Bronchial epithelial cell (primary cell): Measurements from ENCODE around the gene SLC26A4. TPM values are rescaled to one million over a fixed set of nuclear protein-coding genes. Genes with fewer than 3 reads are reported as not detected.

Source experiments
- DNase-seq: peaks from one replicate; pipeline ENCODE4 v3.0.0-alpha.2; 2010; ENCODE audit warnings: low read depth
- FAIRE-seq: peaks from 2 replicates; lab custom pipeline; 2011; peaks lifted over from hg19 to GRCh38; lab: Jason Lieb, UNC
- H3K27me3 ChIP-seq: 2 replicates; pipeline ENCODE4 v1.5.1; 2011; ENCODE audit warnings: low read length; ENCODE audit not compliant: control insufficient read depth, insufficient read depth
- H3K36me3 ChIP-seq: 2 replicates; pipeline ENCODE4 v1.5.1; 2011; ENCODE audit warnings: low read length; ENCODE audit not compliant: control insufficient read depth, insufficient read depth
- H3K4me3 ChIP-seq: 2 replicates; pipeline ENCODE4 v1.5.1; 2011; ENCODE audit warnings: mild to moderate bottlenecking, low read depth, low read length, control low read depth
- total RNA-seq: library from RNA; depleted of rRNA; stranded (reverse); fragments of >200 nt; gene quantifications from 2 replicates; pipeline ENCODE4 v1.2.1, GENCODE V29; 2014
- TF ChIP-seq, protein P1 (sequence below): IDR thresholded peaks from 2 replicates; pipeline ENCODE4 v1.5.1; 2011; ENCODE audit warnings: mild to moderate bottlenecking, moderate library complexity, low read length, control low read depth, inconsistent platforms; ENCODE audit not compliant: insufficient read depth, severe bottlenecking

Gene SLC26A4
- 0.53 and 1.3 TPM in 2 replicates for total RNA-seq

DNA sequence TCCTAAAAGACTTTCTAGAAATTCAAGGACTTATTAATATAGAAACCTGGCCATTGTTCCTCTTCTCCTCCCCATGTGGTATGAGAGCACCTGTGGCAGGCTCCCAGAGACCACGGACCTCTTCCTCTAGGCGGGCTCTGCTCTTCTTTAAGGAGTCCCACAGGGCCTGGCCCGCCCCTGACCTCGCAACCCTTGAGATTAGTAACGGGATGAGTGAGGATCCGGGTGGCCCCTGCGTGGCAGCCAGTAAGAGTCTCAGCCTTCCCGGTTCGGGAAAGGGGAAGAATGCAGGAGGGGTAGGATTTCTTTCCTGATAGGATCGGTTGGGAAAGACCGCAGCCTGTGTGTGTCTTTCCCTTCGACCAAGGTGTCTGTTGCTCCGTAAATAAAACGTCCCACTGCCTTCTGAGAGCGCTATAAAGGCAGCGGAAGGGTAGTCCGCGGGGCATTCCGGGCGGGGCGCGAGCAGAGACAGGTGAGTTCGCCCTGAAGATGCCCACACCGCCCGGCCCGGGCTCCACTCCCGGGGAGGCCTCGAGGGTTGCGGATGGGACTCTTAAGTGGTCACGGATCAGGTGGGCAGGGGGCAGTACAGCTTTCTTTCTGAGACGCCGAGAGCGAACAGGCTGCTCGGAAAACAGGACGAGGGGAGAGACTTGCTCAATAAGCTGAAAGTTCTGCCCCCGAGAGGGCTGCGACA, at the start of gene SLC26A4:
SLC26A4 (plus strand) TSS at position 448 of the 700 bp plus-strand sequence. CDS start 814 bp downstream, outside the sequence.
- no peak for FAIRE-seq
- H3K36me3 ChIP-seq, result no peaks in the 10 kb centered on the region
- peak within 1 kb of the TSS; percentile 38 for H3K4me3 ChIP-seq
- TF ChIP-seq, protein P1, sequence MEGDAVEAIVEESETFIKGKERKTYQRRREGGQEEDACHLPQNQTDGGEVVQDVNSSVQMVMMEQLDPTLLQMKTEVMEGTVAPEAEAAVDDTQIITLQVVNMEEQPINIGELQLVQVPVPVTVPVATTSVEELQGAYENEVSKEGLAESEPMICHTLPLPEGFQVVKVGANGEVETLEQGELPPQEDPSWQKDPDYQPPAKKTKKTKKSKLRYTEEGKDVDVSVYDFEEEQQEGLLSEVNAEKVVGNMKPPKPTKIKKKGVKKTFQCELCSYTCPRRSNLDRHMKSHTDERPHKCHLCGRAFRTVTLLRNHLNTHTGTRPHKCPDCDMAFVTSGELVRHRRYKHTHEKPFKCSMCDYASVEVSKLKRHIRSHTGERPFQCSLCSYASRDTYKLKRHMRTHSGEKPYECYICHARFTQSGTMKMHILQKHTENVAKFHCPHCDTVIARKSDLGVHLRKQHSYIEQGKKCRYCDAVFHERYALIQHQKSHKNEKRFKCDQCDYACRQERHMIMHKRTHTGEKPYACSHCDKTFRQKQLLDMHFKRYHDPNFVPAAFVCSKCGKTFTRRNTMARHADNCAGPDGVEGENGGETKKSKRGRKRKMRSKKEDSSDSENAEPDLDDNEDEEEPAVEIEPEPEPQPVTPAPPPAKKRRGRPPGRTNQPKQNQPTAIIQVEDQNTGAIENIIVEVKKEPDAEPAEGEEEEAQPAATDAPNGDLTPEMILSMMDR, result no peak
- no peak for DNase-seq
- H3K27me3 ChIP-seq, result peaks cover 27% of the 10 kb centered on the region

DNA sequence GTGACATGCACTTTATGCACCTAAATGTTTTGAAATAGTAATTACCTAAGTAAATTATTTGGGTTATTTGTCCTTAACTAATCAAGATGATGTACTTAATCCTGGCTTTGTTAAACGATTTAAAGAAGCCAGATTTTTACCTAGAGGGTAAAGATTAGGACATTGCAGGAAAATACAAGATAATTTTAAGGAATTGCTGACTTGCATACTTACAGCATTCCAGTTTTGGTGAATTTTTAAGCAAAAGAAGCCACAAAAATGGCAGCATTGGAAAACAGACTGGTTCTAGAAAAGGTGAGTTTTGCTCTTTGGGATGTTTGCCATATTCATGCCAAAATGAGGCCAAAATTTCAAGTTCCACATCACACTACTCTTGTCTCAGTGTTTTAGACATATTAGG, 47.2 kb upstream of the SLC26A4 start:
- TF ChIP-seq, protein P1, result no peak
- Histone ChIP-seq H3K36me3 (no peaks in the 10 kb centered on the region), H3K27me3 (no peaks in the 10 kb centered on the region), H3K4me3 (no peak overlapping the region)
- FAIRE-seq (no peak), DNase-seq (no peak)

DNA sequence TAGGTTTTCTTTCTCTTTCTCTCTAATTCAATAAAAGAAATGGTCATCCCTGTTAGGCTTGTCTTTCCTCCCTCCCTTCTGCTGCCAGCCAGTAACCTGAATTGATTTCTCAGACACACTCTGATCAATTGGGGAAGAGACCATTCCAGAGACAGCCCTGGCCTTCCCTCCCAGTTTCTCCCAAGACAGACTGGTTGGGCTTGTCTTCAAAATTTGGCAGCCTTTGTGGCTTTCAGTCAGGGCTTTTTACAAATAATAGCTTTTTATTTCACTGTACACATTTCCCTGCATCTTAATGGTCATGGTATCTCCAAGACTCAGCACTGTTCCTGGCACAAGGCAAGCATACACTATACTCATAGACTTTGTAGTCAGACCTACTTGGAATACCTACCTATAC, 46.7 kb upstream of the SLC26A4 start:
- DNase-seq, result no peak
- Histone ChIP-seq H3K36me3 (no peaks in the 10 kb centered on the region), H3K4me3 (no peak overlapping the region), H3K27me3 (no peaks in the 10 kb centered on the region)
- TF ChIP-seq, protein P1, result no peak
- no peak for FAIRE-seq

DNA sequence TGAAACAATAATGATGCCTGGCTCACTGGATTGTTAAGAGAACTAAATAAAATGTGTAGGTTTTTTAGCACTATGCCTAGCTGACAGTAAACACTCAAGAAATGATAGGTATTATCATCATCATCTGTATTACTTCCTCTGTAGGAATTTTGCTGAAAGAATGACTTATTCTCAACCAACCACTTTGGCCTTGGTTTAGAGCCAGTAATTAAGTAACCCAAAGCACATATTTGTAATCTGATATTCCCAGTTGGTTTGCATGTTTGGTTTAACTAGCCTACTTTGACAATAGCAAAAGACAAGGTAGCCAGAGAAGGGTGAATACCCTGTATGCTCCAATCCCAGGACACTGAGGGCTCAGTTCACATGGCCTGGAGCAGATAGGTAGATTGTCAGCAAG, 46.2 kb upstream of the SLC26A4 start:
- H3K27me3 ChIP-seq, result no peaks in the 10 kb centered on the region
- no peaks in the 10 kb centered on the region for H3K36me3 ChIP-seq
- no peak for FAIRE-seq
- no peak overlapping the region for H3K4me3 ChIP-seq
- peak; percentile 64 for DNase-seq
- TF ChIP-seq, protein P1, result no peak

DNA sequence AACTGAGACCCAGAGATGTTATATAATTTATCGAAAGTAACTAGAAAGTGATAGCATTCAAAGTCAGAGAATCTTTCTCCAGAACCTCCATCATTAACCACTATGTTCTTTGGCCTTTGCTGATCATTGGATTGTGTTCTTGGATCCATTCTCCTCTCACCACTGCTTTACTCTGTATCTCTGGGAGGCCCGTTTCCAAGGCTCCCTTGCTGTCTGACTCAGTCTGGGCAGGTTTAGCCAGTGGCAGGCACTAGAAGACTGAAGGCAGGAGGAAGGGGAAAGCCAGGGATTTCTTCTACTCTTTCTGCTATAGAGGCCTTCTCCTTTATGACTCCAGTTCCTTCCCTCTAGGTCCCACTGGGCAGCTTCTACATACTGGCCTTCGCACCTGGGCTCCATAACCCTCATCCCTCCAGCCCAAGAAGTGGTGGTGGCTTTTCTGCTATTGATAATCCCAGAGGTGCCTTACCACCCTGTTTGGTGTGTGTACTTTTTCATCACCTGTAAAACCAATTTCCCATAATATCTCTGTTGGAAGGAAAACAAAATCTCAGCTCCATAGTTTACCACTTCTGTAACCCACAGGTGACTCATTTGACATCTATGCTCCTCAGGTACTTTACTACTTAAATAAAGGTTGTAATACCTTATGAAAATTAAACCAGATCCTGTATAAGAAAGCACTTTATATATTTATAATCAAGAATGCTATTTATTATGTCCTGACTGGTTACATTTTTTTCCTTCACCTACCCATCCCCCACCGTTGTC, 44.5 kb upstream of the SLC26A4 start:
- Histone ChIP-seq H3K27me3 (no peaks in the 10 kb centered on the region), H3K4me3 (no peak overlapping the region), H3K36me3 (peaks cover 2% of the 10 kb centered on the region)
- peak; percentile 20 for DNase-seq
- FAIRE-seq, result no peak
- TF ChIP-seq, protein P1, result no peak
